Measurements from ENCODE around the gene CNOT2. TPM values are rescaled to one million over a fixed set of nuclear protein-coding genes. Genes with fewer than 3 reads are reported as not detected.

The CNOT2 gene
- total and polyA plus RNA-seq, 2 experiments from 2014 or later = 110 to 152 TPM

GRCh38 chr12:70354787-70355186 is 111.6 kb downstream of the CNOT2 start (continued):
- TF ChIP-seq REST (IDR thresholded peaks at IDR 0.05; ENCODE audit: unreplicated experiment) (no peak), NANOG (IDR thresholded peaks at IDR 0.05; ENCODE audit: borderline replicate concordance) (no peak), POLR2AphosphoS5 (IDR thresholded peaks at IDR 0.05; ENCODE audit: low read depth) (no peak)

- Histone ChIP-seq H3K27me3 (ENCODE audit: insufficient read depth) (no peaks in the 10 kb centered on the region), H2AFZ (no peak overlapping the region), H3K4me3 (no peak overlapping the region), H3K4me1 (ENCODE audit: insufficient read depth) (peaks cover 9% of the 10 kb centered on the region; the same call in 1 of the 2 replicates), H3F3A (replicated peaks; ENCODE audit: low read depth) (no peaks in the 10 kb centered on the region), H4K20me1 (replicated peaks; ENCODE audit: insufficient read depth) (no peaks in the 10 kb centered on the region), H3K9me2 (ENCODE audit: insufficient read depth) (no peaks in the 10 kb centered on the region), H3K4me2 (no peak overlapping the region), H3K79me2 (replicated peaks; ENCODE audit: insufficient read depth) (no peaks in the 10 kb centered on the region), H3K27ac (ENCODE audit: low read depth) (no peak overlapping the region), H3K36me3 (ENCODE audit: insufficient read depth) (peaks cover 6% of the 10 kb centered on the region)
- DNase-seq (ENCODE audit: low spot score) (no peak), ATAC-seq (no peak)
- Mint-ChIP-seq H3K27ac (no peak overlapping the region), H3K36me3 (ENCODE audit: low read depth) (peaks cover 10% of the 10 kb centered on the region; the same call in 2 of the 3 replicates), H3K9me3 (no peaks in the 10 kb centered on the region), H3K4me3 (no peak overlapping the region), H3K27me3 (ENCODE audit: insufficient read depth, low read depth, poor library complexity) (no peaks in the 10 kb centered on the region), H3K4me1 (peaks cover 8% of the 10 kb centered on the region; the same call in 2 of the 3 replicates)
- TF ChIP-seq ETS1 (IDR thresholded peaks at IDR 0.05) = no peak
- TF ChIP-seq STAT1 (IDR thresholded peaks at IDR 0.05; ENCODE audit: unreplicated experiment) = no peak
- no peak for TF ChIP-seq JUNB (IDR thresholded peaks at IDR 0.05; ENCODE audit: unreplicated experiment)
- no peak for TF ChIP-seq ZNF462 (CRISPR knock-in tag; IDR thresholded peaks at IDR 0.05)
- TF ChIP-seq ZNF114 (CRISPR knock-in tag; IDR thresholded peaks at IDR 0.05) = no peak
- TF ChIP-seq REST (IDR thresholded peaks at IDR 0.05; ENCODE audit: unreplicated experiment) = no peak
- TF ChIP-seq NANOG (IDR thresholded peaks at IDR 0.05; ENCODE audit: borderline replicate concordance) = no peak
- no peak for TF ChIP-seq EZH2phosphoT487 (IDR thresholded peaks at IDR 0.05; ENCODE audit: unreplicated experiment)
- no peak for TF ChIP-seq ZNF331 (CRISPR knock-in tag; IDR thresholded peaks at IDR 0.05; ENCODE audit: low read depth)
Measured at GRCh38 chr12:70355972-70356371, 112.7 kb downstream of the CNOT2 start.
